ENCODE measurements around the gene MRPL21.

Gene MRPL21

GRCh38 chr11:68938816-68939582 lies 35.4 kb upstream of the MRPL21 start:
- H3K36me3 ChIP-seq (ENCODE audit: control insufficient read depth in 4 of 4, insufficient read depth in 4 of 4, low read length in 3 of 4) = peaks cover 6 to 74% (median 54%) of the 10 kb centered on the region in 4 experiments
- H3K9me3 ChIP-seq (ENCODE audit: control extremely low read depth in 1 of 5, control insufficient read depth in 4 of 5, insufficient read depth in 2 of 5, low read depth in 1 of 5, low read length in 4 of 5) = no peaks in the 10 kb centered on the region
- CTCF ChIA-PET = interaction anchor here (0.9 to 1.1 kb wide), 3 partner anchors 11 to 15 kb away, joined by 3 to 4 read pairs (median 3); no protein-coding TSS in a partner anchor
- 87% methylated on average over 14 of the region's 17 CpGs for whole genome bisulfite sequencing (ENCODE audit: insufficient coverage)
- no peak overlapping the region for H3K27ac ChIP-seq (ENCODE audit: insufficient read depth in 1 of 2, low read depth in 1 of 2, low read length in 2 of 2, poor library complexity in 1 of 2, severe bottlenecking in 2 of 2)
- peaks cover 0 to 10% (median 8%) of the 10 kb centered on the region in 4 experiments for H3K4me1 ChIP-seq (ENCODE audit: control extremely low read depth in 1 of 4, control insufficient read depth in 4 of 4, insufficient read depth in 4 of 4, low read length in 3 of 4)
- DNase-seq = no peak
- H3K4me3 ChIP-seq (ENCODE audit: control insufficient read depth in 1 of 7, extremely low read depth in 1 of 7, insufficient read depth in 4 of 7, low read depth in 2 of 7, low read length in 6 of 7) = no peak overlapping the region
- POLR2A ChIA-PET = no interaction called here
- no peaks in the 10 kb centered on the region for H3K27me3 ChIP-seq (replicated peaks in 2 of 5; ENCODE audit: control insufficient read depth in 4 of 5, insufficient read depth in 5 of 5, low read length in 4 of 5)

GRCh38 chr11:68938088-68938487 lies 34.5 kb upstream of the MRPL21 start:
- Histone ChIP-seq H3K36me3 (ENCODE audit: control insufficient read depth in 4 of 4, insufficient read depth in 4 of 4, low read length in 3 of 4) (peaks cover 8 to 83% (median 58%) of the 10 kb centered on the region in 4 experiments), H3K27me3 (replicated peaks in 2 of 5; ENCODE audit: control insufficient read depth in 4 of 5, insufficient read depth in 5 of 5, low read length in 4 of 5) (no peaks in the 10 kb centered on the region), H3K27ac (ENCODE audit: insufficient read depth in 1 of 2, low read depth in 1 of 2, low read length in 2 of 2, poor library complexity in 1 of 2, severe bottlenecking in 2 of 2) (no peak overlapping the region), H3K4me1 (ENCODE audit: control extremely low read depth in 1 of 4, control insufficient read depth in 4 of 4, insufficient read depth in 4 of 4, low read length in 3 of 4) (peaks cover 0 to 7% (median 5%) of the 10 kb centered on the region in 4 experiments), H3K4me3 (ENCODE audit: control insufficient read depth in 1 of 7, extremely low read depth in 1 of 7, insufficient read depth in 4 of 7, low read depth in 2 of 7, low read length in 6 of 7) (no peak overlapping the region), H3K9me3 (ENCODE audit: control extremely low read depth in 1 of 5, control insufficient read depth in 4 of 5, insufficient read depth in 2 of 5, low read depth in 1 of 5, low read length in 4 of 5) (no peaks in the 10 kb centered on the region)
- ChIA-PET POLR2A (no interaction called here), CTCF (interaction anchor here (1.1 kb wide), 1 partner anchor 12 kb away, joined by 3 read pairs; no protein-coding TSS in a partner anchor)
- WGBS (ENCODE audit: insufficient coverage) = 94% methylated on average over 17 of the region's 18 CpGs
- no peak for DNase-seq

- POLR2A ChIA-PET = no interaction called here
- WGBS (ENCODE audit: insufficient coverage) = 95% methylated on average over 28 of the region's 29 CpGs
- H3K27ac ChIP-seq (ENCODE audit: insufficient read depth in 1 of 2, low read depth in 1 of 2, low read length in 2 of 2, poor library complexity in 1 of 2, severe bottlenecking in 2 of 2) = no peak overlapping the region
Measured at GRCh38 chr11:68936676-68937620, 33.3 kb upstream of the MRPL21 start.

GRCh38 chr11:68936358-68936636 lies 32.7 kb upstream of the MRPL21 start:
- ChIA-PET POLR2A (no interaction called here), CTCF (no interaction called here)
- Histone ChIP-seq H3K4me3 (ENCODE audit: control insufficient read depth in 1 of 7, extremely low read depth in 1 of 7, insufficient read depth in 4 of 7, low read depth in 2 of 7, low read length in 6 of 7) (no peak overlapping the region), H3K9me3 (ENCODE audit: control extremely low read depth in 1 of 5, control insufficient read depth in 4 of 5, insufficient read depth in 2 of 5, low read depth in 1 of 5, low read length in 4 of 5) (no peaks in the 10 kb centered on the region), H3K4me1 (ENCODE audit: control extremely low read depth in 1 of 4, control insufficient read depth in 4 of 4, insufficient read depth in 4 of 4, low read length in 3 of 4) (no peaks in the 10 kb centered on the region), H3K36me3 (ENCODE audit: control insufficient read depth in 4 of 4, insufficient read depth in 4 of 4, low read length in 3 of 4) (peaks cover 8 to 86% (median 59%) of the 10 kb centered on the region in 4 experiments), H3K27ac (ENCODE audit: insufficient read depth in 1 of 2, low read depth in 1 of 2, low read length in 2 of 2, poor library complexity in 1 of 2, severe bottlenecking in 2 of 2) (no peak overlapping the region), H3K27me3 (replicated peaks in 2 of 5; ENCODE audit: control insufficient read depth in 4 of 5, insufficient read depth in 5 of 5, low read length in 4 of 5) (no peaks in the 10 kb centered on the region)
- 97% methylated on average over 7 of the region's 10 CpGs for WGBS (ENCODE audit: insufficient coverage)
- DNase-seq = no peak

More at GRCh38 chr11:68936676-68937620, 33.3 kb upstream of the MRPL21 start:
- peaks cover 8 to 91% (median 58%) of the 10 kb centered on the region in 4 experiments for H3K36me3 ChIP-seq (ENCODE audit: control insufficient read depth in 4 of 4, insufficient read depth in 4 of 4, low read length in 3 of 4)
- no peaks in the 10 kb centered on the region for H3K9me3 ChIP-seq (ENCODE audit: control extremely low read depth in 1 of 5, control insufficient read depth in 4 of 5, insufficient read depth in 2 of 5, low read depth in 1 of 5, low read length in 4 of 5)
- no peak overlapping the region for H3K4me3 ChIP-seq (ENCODE audit: control insufficient read depth in 1 of 7, extremely low read depth in 1 of 7, insufficient read depth in 4 of 7, low read depth in 2 of 7, low read length in 6 of 7)
- no peaks in the 10 kb centered on the region for H3K4me1 ChIP-seq (ENCODE audit: control extremely low read depth in 1 of 4, control insufficient read depth in 4 of 4, insufficient read depth in 4 of 4, low read length in 3 of 4)
- no peak for DNase-seq
- no peaks in the 10 kb centered on the region for H3K27me3 ChIP-seq (replicated peaks in 2 of 5; ENCODE audit: control insufficient read depth in 4 of 5, insufficient read depth in 5 of 5, low read length in 4 of 5)
- CTCF ChIA-PET = no interaction called here

GRCh38 chr11:68935516-68936357 lies 32.1 kb upstream of the MRPL21 start:
- Histone ChIP-seq H3K27ac (ENCODE audit: insufficient read depth in 1 of 2, low read depth in 1 of 2, low read length in 2 of 2, poor library complexity in 1 of 2, severe bottlenecking in 2 of 2) (no peak overlapping the region), H3K4me3 (ENCODE audit: control insufficient read depth in 1 of 7, extremely low read depth in 1 of 7, insufficient read depth in 4 of 7, low read depth in 2 of 7, low read length in 6 of 7) (no peak overlapping the region), H3K4me1 (ENCODE audit: control extremely low read depth in 1 of 4, control insufficient read depth in 4 of 4, insufficient read depth in 4 of 4, low read length in 3 of 4) (no peaks in the 10 kb centered on the region), H3K9me3 (ENCODE audit: control extremely low read depth in 1 of 5, control insufficient read depth in 4 of 5, insufficient read depth in 2 of 5, low read depth in 1 of 5, low read length in 4 of 5) (no peaks in the 10 kb centered on the region), H3K36me3 (ENCODE audit: control insufficient read depth in 4 of 4, insufficient read depth in 4 of 4, low read length in 3 of 4) (peaks cover 11 to 85% (median 58%) of the 10 kb centered on the region in 4 experiments), H3K27me3 (replicated peaks in 2 of 5; ENCODE audit: control insufficient read depth in 4 of 5, insufficient read depth in 5 of 5, low read length in 4 of 5) (no peaks in the 10 kb centered on the region)
- CTCF ChIA-PET = no interaction called here
- POLR2A ChIA-PET = no interaction called here
- WGBS (ENCODE audit: insufficient coverage) = 99% methylated on average over 23 of the region's 29 CpGs
- DNase-seq = no peak

GRCh38 chr11:68935066-68935465 lies 31.4 kb upstream of the MRPL21 start:
- Histone ChIP-seq H3K27ac (ENCODE audit: insufficient read depth in 1 of 2, low read depth in 1 of 2, low read length in 2 of 2, poor library complexity in 1 of 2, severe bottlenecking in 2 of 2) (no peak overlapping the region), H3K4me1 (ENCODE audit: control extremely low read depth in 1 of 4, control insufficient read depth in 4 of 4, insufficient read depth in 4 of 4, low read length in 3 of 4) (no peaks in the 10 kb centered on the region), H3K36me3 (ENCODE audit: control insufficient read depth in 4 of 4, insufficient read depth in 4 of 4, low read length in 3 of 4) (peaks cover 11 to 88% (median 62%) of the 10 kb centered on the region in 4 experiments), H3K27me3 (replicated peaks in 2 of 5; ENCODE audit: control insufficient read depth in 4 of 5, insufficient read depth in 5 of 5, low read length in 4 of 5) (no peaks in the 10 kb centered on the region), H3K9me3 (ENCODE audit: control extremely low read depth in 1 of 5, control insufficient read depth in 4 of 5, insufficient read depth in 2 of 5, low read depth in 1 of 5, low read length in 4 of 5) (no peaks in the 10 kb centered on the region), H3K4me3 (ENCODE audit: control insufficient read depth in 1 of 7, extremely low read depth in 1 of 7, insufficient read depth in 4 of 7, low read depth in 2 of 7, low read length in 6 of 7) (no peak overlapping the region)
- CTCF ChIA-PET = no interaction called here
- no peak for DNase-seq
- POLR2A ChIA-PET = no interaction called here
- 96% methylated on average over 10 of the region's 15 CpGs for WGBS (ENCODE audit: insufficient coverage)
